Fibroblast of skin of scalp (primary cell): ENCODE measurements around the gene GPD1L.

ENCODE experiments used
- DNase-seq: peaks from one replicate; pipeline ENCODE4 v3.0.0-alpha.2; 2013

Gene GPD1L

DNA sequence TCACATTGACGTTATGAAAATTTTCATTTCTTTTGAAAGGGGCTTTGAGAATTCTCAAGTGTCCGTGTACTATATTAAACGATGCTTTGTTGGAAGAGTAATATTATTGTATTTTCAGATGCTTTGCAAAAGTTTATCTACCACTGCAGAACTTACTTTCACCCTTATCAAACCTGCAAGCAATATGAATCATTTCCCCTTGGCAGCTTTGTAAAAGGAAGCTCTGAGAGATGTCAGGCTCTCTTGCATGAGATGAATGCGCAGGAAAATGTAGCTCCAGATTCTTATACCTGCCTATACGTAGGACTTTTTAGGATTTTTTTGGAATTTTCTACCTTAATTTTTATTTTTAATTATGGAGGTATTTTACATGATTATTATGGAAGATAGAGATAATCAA is 34.5 kb downstream of the GPD1L start:
- no peak for DNase-seq

DNA sequence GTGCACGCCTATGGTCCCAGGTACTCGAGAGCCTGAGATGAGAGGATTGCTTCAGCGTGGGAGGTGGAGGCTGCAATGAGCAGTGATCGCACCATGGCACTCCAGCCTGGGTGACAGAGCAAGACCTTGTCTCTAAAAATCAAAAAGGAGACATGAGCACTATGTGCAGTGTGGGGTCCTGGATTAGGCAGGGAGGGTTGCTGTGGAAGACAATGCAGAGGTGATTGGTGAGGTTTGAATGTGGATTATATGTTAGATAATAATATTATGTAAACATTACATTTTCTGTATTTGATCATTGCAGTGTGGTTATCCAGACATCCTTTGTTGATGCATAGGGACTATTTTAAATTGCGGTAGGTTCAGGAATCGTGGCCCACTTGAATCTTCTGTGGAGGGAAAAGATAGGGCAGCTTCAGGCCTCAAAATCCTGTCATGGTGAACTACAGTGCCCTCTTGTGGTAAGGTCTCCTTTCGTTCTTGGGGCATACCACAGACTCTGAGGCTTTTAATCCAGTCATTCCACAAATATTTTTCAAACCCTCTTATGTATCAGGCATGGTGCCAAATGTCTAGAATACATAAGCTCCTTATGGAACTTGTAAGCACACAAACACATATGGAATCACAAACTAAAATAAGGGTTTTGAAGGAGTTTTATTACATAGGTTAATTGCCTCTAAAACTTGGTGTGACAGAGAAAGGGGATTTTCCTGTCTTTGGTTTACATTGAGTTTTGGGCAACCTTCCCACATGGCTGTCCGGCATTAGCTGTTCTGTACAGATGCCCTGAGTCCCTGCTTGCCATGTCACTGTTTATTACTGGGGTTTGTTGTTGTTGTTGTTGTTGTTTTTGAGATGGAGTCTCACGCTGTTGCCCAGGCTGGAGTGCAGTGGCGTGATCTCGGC is 37.7 kb downstream of the GPD1L start:
- peak; percentile 98 for DNase-seq

DNA sequence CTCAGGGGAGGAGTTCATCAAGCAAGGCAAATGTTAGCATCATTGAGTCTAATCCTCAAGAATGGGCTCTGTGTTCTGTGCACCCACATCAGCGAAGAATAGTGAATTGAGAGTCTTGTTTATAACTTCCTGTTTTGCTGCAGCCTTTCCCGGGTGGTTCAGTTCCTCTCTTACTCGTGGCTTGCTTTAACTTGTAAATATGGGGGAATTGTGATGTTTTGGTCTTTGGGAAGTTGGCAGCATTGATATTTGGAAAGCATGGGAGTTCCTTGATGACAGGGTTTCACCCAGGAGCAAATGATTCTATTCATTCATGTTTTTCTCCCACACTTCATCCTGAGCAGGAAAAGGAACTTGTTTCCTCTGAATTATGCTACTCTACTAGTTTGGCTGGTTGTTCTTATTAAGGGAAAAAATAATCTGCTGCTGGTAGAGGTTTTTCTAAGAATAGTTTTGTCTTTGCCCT is 40.4 kb downstream of the GPD1L start:
- DNase-seq, result no peak

DNA sequence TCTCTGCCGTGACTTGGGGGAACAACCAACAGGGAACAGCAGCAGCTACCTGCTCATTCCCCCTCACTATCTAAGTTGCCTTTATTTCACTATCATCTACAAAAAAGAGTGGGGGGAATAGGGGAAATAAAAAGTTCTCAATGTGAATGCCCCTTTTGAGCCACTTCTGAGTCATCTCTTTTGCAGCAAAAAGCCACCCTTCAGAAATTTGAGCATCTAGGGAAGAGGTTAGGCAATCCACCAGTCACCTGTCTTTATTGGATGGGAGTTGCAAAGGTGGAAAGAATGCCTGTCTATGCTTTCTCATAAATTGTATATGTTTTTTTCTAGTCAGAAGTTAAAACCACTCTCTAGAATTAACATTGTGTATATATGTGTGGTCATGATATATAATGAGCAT is 41.1 kb downstream of the GPD1L start:
- DNase-seq, result peak; percentile 6

DNA sequence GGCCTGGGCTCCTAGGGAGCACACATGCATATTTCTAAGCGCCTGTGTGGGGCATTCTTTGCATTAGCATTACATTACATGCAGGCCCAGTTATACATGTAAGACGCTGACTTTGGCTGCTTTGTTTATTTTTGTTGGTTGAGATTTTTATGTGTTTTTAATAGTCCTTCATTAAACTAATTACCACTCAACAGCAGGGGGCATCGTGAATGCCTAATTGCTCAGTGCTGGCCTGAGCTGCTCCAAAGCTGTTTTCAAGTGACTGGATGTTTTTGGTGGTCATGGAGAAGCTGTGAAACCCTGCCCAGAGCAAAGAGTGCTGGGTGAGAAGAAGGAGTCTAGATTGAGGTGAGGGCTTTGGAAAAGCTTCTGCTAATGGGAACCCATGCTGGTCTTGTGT is 41.5 kb downstream of the GPD1L start:
- peak; percentile 7 for DNase-seq

DNA sequence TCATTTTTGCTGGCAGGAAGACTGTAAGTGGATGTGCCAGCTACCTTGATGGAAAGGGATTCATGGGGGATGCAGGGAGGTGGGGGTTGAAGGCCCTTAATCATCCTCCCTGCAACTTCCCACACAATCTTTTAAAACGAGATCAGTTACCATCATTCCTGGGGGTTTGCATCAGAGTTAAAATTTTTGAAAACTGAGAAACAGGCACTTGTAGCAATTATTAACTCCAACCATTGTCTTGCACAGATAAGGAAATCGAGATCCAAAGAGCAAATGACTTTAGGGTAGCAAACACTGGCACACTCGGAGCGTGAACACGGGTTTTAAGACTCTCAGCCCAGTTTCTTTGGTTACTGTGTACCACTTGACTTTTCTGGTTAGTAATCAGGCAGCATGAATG is 41.9 kb downstream of the GPD1L start:
- peak; percentile 22 for DNase-seq

DNA sequence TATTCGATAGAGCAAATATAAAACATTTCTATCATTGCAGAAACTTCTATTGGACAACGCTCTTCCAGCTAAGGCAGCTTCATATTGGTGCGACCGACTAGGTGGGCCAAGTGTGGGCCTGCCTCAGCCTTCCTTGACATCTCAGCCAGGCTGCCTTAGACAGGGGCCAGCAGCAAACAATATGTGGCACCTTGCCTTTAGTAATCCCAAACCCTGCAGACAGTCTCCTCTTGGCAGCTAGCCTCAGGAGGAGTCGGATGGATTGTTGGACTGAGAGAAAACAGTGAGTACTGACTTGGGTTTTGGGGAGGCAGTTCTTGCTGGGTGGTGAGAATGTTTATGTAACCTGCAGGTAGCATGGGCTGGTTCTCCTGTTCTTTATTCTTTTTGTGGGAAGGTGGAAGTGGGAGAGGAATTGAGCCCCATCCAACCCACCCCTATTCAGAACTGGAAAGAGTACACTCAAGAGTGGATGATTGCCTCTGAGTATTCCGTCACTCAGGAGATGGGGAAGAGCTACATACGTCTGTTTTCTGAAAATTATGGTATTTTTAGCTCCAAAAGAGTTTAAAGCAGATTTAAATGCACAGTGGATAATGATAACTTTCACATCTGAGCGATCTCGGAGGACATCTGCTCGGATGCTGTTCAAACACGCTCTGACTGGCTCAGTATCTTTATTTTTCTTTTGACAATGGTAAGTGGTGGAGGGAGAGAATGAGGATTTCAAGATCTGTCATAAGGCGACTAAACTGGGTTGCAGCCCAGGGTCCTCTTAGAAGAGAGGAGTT is 47.2 kb downstream of the GPD1L start:
- DNase-seq, result no peak

DNA sequence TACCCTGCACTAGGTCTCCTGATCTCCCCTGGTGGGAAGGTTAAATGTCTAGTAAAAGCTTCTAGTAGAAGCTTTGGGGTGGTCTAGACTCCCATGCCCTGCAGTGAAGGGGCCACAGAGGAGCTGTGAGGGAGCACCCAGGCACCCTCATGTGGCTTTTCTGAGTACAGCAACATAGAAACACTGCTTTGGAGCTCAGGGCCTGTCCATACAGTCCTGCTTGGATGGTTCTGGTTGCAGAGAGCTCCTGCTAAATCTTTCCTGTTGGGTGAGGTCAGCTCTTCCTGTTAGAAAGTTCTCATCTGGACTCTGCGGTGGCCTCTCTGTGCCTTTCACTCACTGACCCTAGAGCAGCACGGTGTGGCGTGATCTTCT is 47.8 kb downstream of the GPD1L start:
- no peak for DNase-seq

DNA sequence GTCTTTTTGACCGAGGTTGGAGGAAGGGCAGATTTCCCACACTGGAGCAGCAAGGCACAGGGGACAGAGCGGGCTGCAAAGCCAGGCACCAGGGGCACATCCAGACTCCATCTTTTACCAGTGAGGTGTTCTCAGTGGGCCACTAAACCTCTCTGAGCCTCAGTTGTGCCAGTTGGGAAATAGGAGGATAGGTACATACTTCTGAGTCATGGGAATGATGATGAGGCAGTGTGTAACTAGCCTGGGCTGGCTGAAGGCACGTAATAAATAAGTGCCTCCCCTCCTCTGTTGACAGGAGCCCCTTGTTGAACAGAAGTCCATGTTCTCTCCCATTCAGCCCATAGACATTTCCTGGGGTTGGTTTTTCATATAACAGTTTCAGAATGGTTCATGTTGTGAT is 48.7 kb downstream of the GPD1L start:
- no peak for DNase-seq

DNA sequence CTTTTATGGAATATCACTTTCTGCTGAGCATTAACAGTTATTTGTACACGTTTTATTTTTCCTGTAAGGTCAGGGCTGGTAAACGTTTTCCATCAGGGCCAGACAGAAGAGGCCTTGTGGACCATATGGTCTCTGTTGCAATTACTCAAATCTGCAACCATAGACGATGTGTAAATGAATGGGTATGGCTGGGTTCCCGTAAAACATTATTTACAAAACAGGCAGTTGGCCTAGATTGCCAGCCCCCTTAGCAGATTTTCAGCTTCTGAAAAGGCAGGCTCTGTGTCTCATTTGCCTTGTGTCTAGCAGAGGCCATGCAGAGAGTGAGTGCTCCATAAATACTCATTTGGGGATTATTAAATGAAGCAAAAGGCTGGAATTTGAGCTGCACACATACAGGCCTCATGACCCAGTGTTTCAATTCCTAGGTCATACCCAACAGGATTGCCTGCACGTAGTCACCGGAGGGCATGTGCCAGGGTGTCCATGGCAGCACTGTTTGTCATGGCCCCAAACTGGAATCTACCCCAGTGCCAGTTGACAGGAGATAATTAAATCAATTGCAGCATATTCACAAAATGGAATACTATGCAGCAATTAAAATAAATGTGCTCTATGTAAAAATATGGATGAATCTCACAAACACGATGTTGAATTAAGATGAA is 51.3 kb downstream of the GPD1L start:
- no peak for DNase-seq

DNA sequence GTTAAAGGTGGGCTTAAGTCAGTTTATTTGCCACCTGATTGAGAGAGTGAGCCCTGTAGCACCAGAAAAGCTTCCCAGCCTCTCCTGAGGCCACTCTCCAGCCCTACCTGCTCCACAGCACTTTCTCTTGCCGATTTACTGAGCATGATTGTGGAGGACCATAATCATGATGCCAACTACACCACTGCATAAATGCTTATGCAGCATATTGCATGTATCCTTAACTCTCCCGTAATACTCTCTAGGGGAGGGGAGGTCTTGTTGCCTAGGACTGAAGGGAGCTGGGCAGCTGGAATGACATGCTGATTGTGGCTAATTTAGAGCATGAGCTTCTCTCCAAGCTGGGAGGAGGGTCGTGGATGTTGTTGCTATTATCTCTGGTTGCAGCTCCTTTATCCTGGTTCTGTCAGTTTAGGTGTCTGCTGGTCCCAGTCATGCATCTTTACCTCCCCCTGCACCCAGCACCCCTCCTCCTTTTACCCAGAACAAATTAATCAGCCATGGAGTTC is 54.3 kb downstream of the GPD1L start:
- no peak for DNase-seq

DNA sequence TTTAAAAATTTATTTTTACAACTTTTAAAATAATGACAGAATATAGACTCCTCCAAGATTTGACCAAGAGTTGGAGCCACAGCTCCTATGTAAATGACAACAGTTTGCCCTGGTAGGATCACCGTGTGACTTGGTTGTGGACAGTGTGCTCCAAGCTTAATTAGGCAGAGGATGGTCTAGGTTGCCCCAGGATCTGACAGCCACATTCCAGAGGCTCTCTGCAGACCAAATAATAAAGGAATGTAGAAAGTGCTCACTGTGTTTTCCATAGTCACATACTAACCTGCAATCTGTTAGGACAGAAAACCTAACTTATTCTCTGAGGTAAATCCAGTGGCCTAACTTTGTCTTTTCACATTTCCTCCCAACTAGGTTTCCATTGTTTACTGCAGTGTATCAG is 59.0 kb downstream of the GPD1L start:
- no peak for DNase-seq

DNA sequence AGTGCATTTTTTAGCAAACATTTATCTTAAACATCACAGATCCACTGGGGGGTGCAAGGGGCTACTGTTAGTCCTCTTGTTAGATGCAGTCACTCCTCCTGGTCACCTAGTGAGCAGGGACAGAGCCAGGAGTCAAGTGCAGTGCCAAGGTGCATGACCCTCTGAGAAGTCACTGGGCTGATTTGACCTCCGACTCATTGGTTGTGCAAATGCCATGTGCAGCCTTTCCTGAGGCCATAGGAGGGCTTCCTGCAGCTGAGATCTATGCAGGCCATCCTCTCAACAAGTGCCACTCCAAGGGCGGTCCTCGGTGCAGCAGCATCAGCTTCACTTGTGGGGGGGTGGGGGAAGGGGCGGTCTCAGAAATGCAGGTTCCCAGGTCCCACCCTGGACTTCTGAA is 60.2 kb downstream of the GPD1L start:
- DNase-seq, result no peak

DNA sequence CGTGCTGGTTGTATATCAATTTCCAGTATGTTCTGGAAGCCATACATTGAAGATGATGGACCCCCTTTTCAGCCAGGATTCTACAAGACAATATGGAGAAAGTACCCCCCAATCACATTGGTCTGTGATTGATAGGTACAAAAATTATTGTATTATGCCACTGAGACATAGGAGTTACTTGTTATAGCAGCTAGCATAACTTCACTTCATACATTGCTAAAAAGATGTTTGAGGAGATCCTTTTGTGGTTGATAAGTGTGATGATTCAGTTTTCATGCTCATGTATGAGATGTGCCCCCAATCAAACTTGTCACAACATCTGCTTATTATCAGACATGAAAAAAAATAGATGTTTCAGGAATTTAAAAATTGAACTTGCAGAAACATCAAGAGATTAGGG is 66.0 kb downstream of the GPD1L start:
- no peak for DNase-seq

DNA sequence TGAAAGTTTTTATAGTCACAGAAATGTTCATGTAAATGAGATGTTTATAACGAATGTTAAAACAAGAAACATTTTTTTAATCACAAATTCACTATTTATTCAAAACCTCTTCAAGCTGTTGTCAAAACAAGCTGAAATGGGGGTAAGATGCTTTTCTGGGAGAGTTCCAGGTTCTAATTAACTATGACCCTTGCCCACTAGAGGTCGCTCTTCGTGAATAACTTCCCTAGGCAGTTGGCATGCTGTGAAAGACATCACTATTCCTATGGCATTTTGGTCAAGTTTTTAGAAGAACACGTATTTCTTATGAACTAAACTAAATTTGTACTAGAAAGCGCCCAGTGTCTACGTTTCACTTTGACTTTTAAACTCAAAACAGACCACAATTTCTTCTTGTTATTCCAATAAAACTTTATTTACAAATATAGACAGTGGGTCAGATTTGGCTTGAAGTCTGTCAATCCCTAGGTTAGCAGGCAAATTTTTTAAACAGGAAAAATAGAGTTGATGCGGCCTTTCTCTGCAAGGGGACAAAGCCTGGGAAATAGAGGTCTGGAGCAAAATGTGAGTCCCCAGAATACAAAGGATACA is 69.3 kb downstream of the GPD1L start:
- peak; percentile 65 for DNase-seq

DNA sequence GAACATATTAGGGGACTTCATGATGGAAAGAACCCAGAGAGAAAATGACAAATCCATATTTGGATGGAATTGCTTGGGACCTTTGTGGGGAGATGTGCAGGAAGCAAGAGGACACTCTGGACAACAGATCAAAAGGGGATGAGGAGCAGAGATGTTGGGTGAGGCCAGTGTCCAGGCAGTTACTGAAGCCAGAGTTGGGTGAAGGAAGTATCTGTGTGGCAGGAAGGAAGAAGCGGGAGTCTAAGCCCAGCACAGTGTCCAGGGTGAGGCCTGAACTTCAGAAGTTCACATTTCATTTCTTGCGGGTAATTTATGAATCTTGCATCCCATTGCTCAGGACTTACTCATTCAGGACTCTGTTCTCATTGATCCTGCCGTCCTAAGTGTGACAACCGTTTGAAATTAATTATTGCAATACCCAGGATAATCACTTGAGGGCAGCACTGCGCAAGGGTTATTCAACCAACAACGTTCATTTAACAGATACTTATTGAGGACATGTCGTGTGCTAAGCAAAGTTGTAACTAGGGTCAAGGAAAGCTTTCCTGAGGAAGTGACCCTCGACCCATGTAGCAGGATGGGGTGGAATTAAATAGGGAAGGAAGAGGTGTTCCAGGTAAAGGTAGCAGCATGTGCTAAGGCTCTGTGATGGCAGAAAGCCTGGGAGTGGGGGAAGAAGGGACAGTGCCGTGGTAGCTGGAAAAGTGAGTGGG is 70.7 kb downstream of the GPD1L start:
- DNase-seq, result peak; percentile 62

DNA sequence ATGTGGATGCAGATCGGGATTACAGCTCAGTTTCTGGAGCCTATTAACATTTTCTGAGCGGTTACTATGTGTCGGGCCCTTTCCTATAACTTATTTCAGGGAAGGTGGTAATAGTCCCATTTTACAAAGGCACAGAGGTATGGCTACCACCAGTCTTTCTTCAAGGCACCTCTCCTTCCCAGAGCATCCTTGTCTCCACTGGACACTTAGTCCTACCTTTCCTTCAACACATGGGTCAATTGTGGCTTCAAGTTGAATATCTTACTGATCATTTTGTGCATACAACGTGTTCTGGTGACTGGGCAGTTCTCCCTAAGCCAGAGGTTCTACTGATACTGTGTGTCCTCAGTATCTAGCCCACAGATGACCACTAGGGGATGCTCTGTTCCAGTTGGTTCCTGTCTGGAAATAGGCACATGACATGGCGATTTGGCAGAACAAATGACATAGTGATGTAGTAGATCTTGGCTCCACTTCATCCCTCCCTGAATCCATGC is 71.3 kb downstream of the GPD1L start:
- peak; percentile 64 for DNase-seq

DNA sequence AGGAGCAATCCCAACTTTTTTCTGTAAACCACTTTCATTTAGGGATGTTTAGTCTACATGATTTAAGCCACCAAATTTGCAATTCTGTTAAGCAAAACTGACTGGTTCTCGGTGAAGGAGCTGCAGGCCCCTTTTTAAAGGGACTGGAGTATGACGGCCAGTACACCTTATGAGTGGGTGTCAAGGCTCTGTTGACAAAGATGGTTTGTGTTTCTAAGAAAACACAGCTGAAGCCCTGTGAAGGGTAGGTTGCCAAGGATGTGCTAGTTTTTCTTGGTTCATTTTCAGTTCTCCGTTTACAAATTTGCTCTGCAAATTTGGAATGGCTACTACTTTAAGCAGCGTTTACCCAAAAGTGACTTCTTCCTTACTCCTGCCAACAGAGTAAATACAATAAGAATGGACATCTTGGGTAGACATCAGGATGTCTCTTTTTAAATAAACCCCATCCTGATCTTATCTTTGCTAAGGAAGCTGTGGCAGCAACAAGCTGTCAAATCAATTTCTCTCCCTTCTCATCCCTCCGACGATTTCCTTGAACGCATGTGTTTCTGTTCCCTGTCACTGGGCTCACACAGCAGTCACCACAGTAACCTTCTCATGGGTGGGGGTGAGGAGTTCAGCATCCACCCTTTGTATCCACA is 73.8 kb downstream of the GPD1L start:
- DNase-seq, result no peak

DNA sequence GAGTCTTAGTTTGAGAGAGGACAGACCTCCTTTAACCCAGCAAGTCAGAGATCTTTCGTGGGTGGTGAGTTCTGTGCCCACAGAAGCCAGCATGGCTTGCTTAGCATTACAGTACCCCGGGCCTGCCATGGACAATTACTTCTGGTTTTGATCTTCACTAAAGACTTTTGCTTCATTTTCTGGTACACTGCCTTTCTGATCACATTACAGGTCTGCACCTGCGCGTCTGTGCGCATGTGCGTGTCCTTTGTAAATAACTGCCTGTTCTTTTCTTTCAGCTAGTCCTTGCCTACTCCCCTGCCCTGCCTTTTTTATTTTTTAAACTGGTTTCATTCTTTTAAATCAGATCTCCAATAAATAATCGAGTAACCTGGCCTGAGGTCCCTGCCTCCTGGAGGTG is 74.9 kb downstream of the GPD1L start:
- DNase-seq, result no peak

DNA sequence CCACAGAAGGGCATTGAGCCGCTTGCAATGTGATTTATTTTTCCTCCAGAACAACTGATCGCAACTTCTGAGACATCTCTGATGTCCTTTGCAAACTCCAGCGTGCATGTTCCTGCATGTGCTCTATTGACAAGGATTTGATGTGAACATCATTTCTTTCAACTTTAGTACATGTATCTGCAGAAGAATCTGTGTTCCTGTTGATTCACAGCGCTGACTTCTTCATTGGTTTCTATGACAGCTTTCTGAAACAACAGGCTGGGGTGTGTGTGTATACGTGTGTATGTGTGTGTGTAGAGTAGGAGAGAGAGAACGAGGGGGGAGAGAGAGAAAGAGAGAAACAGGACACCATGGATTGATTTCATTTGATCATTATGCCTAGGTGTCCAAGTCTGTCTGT is 75.4 kb downstream of the GPD1L start:
- DNase-seq, result no peak

DNA sequence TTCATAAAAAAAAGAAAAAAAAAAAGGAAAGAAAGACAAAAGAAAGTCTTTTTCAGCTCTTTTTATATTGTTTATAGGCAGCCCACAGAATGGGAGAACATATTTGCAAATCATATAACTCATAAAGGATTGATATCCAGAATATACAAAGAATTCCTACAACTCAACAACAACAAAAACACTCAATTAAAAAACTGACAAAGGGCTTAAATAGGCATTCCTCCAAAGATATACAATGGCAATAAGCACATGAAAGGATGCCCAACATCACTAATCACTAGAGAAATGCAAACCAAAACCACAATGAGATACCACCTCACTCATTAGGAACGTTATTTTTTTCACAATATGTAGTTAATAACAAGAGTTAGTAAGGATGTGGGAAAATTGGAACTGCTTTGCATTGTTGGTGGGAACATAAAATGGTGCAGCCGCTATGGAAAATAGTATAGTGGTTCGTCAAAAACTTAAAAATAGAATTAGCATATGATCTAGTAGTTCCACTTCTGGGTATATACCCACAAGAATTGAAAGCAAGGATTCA is 77.8 kb downstream of the GPD1L start:
- DNase-seq, result peak; percentile 46
